ENCODE data around the gene CRAMP1. TPM values are rescaled to one million over a fixed set of nuclear protein-coding genes. Genes with fewer than 3 reads are reported as not detected.

Gene CRAMP1
- total RNA-seq, 1 experiment from 2014 or later: 28.8 TPM

DNA sequence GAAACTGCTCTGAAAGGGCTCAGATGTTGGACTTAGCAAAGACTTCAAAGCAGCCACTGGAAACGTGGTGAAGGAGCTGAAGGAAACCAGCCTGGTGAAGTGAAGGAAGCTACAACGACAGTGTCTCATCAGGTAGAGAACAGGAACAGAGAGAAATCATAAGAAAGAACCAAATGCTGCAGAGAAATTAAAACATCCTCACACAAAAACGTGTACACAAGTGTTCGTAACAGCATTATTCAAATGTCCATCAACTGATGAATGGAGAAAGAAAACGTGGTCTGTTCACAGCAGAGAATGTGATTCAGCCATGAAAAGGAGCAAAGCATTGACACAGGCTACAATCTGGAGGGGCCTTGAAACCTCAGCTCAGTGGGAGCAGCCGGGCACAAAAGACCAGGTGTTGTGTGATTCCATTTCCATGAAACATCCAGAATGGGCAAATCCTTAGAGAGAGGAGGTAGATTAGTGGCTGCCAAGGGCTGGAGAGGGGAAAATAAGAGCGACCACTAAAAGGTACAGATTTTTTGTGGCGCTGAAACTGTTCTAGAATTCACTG lies 27.2 kb upstream of the CRAMP1 start:
- ATAC-seq (no peak), DNase-seq (ENCODE audit: low read depth, low spot score) (no peak)
- in situ Hi-C loops (cut with HindIII; ENCODE audit: low pct_unique_long_range_greater_than_20kb, low sequenced_read_pairs) (no loop called here), intact Hi-C loops (cut with micrococcal nuclease; ENCODE audit: unreplicated experiment) (no loop called here)
- H3K4me3 ChIP-seq (ENCODE audit: low read depth in 2 of 2, low read length in 2 of 2): no peak overlapping the region
- no peaks in the 10 kb centered on the region for H3K4me1 ChIP-seq (ENCODE audit: control insufficient read depth, insufficient read depth, low read length)
- TF ChIP-seq TCF7L2 (IDR thresholded peaks at IDR 0.05; ENCODE audit: low read depth, low read length): no peak
- no peak for TF ChIP-seq POLR2AphosphoS5 (IDR thresholded peaks at IDR 0.05; ENCODE audit: low read depth, low read length)
- TF ChIP-seq, protein P1, sequence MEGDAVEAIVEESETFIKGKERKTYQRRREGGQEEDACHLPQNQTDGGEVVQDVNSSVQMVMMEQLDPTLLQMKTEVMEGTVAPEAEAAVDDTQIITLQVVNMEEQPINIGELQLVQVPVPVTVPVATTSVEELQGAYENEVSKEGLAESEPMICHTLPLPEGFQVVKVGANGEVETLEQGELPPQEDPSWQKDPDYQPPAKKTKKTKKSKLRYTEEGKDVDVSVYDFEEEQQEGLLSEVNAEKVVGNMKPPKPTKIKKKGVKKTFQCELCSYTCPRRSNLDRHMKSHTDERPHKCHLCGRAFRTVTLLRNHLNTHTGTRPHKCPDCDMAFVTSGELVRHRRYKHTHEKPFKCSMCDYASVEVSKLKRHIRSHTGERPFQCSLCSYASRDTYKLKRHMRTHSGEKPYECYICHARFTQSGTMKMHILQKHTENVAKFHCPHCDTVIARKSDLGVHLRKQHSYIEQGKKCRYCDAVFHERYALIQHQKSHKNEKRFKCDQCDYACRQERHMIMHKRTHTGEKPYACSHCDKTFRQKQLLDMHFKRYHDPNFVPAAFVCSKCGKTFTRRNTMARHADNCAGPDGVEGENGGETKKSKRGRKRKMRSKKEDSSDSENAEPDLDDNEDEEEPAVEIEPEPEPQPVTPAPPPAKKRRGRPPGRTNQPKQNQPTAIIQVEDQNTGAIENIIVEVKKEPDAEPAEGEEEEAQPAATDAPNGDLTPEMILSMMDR (IDR thresholded peaks at IDR 0.05): no peak
- TF ChIP-seq, protein P2, sequence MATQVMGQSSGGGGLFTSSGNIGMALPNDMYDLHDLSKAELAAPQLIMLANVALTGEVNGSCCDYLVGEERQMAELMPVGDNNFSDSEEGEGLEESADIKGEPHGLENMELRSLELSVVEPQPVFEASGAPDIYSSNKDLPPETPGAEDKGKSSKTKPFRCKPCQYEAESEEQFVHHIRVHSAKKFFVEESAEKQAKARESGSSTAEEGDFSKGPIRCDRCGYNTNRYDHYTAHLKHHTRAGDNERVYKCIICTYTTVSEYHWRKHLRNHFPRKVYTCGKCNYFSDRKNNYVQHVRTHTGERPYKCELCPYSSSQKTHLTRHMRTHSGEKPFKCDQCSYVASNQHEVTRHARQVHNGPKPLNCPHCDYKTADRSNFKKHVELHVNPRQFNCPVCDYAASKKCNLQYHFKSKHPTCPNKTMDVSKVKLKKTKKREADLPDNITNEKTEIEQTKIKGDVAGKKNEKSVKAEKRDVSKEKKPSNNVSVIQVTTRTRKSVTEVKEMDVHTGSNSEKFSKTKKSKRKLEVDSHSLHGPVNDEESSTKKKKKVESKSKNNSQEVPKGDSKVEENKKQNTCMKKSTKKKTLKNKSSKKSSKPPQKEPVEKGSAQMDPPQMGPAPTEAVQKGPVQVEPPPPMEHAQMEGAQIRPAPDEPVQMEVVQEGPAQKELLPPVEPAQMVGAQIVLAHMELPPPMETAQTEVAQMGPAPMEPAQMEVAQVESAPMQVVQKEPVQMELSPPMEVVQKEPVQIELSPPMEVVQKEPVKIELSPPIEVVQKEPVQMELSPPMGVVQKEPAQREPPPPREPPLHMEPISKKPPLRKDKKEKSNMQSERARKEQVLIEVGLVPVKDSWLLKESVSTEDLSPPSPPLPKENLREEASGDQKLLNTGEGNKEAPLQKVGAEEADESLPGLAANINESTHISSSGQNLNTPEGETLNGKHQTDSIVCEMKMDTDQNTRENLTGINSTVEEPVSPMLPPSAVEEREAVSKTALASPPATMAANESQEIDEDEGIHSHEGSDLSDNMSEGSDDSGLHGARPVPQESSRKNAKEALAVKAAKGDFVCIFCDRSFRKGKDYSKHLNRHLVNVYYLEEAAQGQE (IDR thresholded peaks at IDR 0.05; ENCODE audit: insufficient read depth in 1 of 2, low read depth in 2 of 2, low read length in 1 of 2): no peak
- no peak for TF ChIP-seq SIN3A (IDR thresholded peaks at IDR 0.05; ENCODE audit: borderline replicate concordance, insufficient read depth, low read depth, low read length)
- H3K27ac ChIP-seq (ENCODE audit: low read length): no peak overlapping the region
- no peaks in the 10 kb centered on the region for H3K9me3 ChIP-seq (ENCODE audit: control insufficient read depth, insufficient read depth, low read depth, low read length)
- POLR2A ChIA-PET: no interaction called here
- H3K36me3 ChIP-seq (ENCODE audit: control insufficient read depth, insufficient read depth, low read length): peaks cover 6% of the 10 kb centered on the region; the same call in 1 of the 2 replicates
- BruUV-seq (replicated peaks): no TSS peak
- H3K27me3 ChIP-seq (ENCODE audit: control insufficient read depth, insufficient read depth, low read length): no peaks in the 10 kb centered on the region
- CTCF ChIA-PET: no interaction called here

DNA sequence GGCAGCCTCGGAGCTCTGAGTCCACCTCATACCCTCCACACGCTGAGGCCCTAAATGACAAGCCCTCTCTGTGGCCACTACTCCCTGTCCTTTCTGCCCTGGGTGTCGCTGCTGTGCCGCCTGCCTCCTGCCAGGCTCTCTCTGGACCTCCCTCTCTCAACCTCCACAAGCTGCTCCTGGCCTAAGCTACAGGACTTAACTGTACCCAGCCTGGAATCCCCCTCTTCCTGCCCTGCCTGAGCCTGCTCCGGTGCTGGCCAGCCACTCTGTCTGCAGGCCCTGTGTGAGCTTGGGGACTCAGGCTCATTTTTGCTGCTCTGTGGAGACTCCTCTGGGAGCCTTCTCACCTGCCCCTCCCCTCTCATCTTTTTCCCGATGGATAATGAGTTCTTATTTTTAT lies 21.8 kb upstream of the CRAMP1 start:
- DNase-seq (ENCODE audit: low read depth, low spot score) (no peak), ATAC-seq (peak; percentile 20; the same call in 1 of the 2 replicates)
- ChIA-PET POLR2A (no interaction called here), CTCF (no interaction called here)
- BruUV-seq (replicated peaks): no TSS peak
- no peak overlapping the region for H3K27ac ChIP-seq (ENCODE audit: low read length)
- TF ChIP-seq, protein P1 (IDR thresholded peaks at IDR 0.05): no peak
- TF ChIP-seq SIN3A (IDR thresholded peaks at IDR 0.05; ENCODE audit: borderline replicate concordance, insufficient read depth, low read depth, low read length): no peak
- TF ChIP-seq TCF7L2 (IDR thresholded peaks at IDR 0.05; ENCODE audit: low read depth, low read length): no peak
- TF ChIP-seq, protein P2 (IDR thresholded peaks at IDR 0.05; ENCODE audit: insufficient read depth in 1 of 2, low read depth in 2 of 2, low read length in 1 of 2): no peak
- no peak overlapping the region for H3K4me3 ChIP-seq (ENCODE audit: low read depth in 2 of 2, low read length in 2 of 2)
- H3K4me1 ChIP-seq (ENCODE audit: control insufficient read depth, insufficient read depth, low read length): no peaks in the 10 kb centered on the region
- intact Hi-C loops (cut with micrococcal nuclease; ENCODE audit: unreplicated experiment): no loop called here
- no peaks in the 10 kb centered on the region for H3K9me3 ChIP-seq (ENCODE audit: control insufficient read depth, insufficient read depth, low read depth, low read length)
- H3K36me3 ChIP-seq (ENCODE audit: control insufficient read depth, insufficient read depth, low read length): no peaks in the 10 kb centered on the region
- no peaks in the 10 kb centered on the region for H3K27me3 ChIP-seq (ENCODE audit: control insufficient read depth, insufficient read depth, low read length)
- in situ Hi-C loops (cut with HindIII; ENCODE audit: low pct_unique_long_range_greater_than_20kb, low sequenced_read_pairs): no loop called here
